ENCODE measurements around the gene WWOX. TPM values are rescaled to one million over a fixed set of nuclear protein-coding genes. Genes with fewer than 3 reads are reported as not detected.

The WWOX gene
- total and polyA plus RNA-seq, 4 donors = 5.4 to 61.5 (median 18.4) TPM

DNA sequence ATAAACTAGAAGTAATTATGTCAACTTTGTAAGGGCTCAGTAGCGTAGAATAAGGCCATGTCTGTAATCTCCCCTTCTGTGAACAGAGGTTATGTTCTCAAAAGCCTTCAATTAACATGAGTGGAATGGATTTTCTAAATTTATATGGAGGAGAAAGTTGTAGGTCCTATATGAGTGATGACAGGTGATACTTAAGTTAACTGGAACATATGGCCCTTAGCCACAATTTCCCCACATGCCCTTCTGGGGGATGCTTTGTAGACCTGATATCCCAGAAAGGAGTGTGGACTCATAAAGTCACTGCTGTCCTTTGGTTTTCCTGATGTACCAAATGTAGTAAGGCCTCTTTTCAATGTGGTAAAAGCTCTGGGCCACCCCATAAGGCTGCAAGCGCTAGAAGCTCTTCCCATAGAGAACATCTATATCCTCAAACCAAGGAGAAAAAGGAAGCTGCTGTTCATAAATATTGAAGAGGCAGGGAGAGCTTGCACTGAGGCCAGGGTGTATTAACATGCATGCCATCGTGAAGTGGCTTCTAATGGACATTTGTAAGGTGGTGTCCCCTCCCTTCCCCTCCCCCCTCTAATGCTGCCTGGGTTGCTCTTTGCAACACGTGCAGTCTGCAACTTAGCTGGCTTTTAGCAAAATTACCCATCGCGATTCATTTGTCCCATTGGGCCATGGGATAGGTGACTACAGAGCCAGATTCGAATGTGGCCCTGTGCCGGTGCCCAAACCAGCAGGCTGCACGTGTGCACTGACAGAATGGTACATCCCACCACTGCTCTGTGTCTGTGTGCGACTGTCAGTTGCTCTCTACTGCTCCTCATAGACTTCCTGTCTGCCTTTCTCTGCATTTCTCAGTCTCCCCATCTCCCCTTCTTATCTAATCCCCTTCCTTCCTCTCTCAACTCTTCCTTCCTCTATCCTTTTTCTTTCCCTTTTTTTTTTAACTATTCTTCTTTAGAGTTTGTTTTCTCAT lies 269.0 kb downstream of the WWOX start:
- H3K27me3 ChIP-seq (ENCODE audit: control insufficient read depth in 3 of 3, insufficient read depth in 3 of 3, low read length in 2 of 3) = no peaks in the 10 kb centered on the region
- WGBS, 2 donors = 76 to 80% methylated on average over 10 of the region's 10 CpGs
- H3K27ac ChIP-seq (ENCODE audit: low read depth in 1 of 2, low read length in 1 of 2) = no peak overlapping the region
- DNase-seq (no peak), ATAC-seq (ENCODE audit: insufficient read depth, low FRiP score) (no peak)
- no peak overlapping the region for H3K9ac ChIP-seq (ENCODE audit: insufficient read depth in 1 of 2, low read length in 2 of 2)
- H3K9me3 ChIP-seq (ENCODE audit: control insufficient read depth in 4 of 4, insufficient read depth in 3 of 4, low read length in 3 of 4) = no peaks in the 10 kb centered on the region
- H3K4me3 ChIP-seq = no peak overlapping the region
- TF ChIP-seq, protein P1, sequence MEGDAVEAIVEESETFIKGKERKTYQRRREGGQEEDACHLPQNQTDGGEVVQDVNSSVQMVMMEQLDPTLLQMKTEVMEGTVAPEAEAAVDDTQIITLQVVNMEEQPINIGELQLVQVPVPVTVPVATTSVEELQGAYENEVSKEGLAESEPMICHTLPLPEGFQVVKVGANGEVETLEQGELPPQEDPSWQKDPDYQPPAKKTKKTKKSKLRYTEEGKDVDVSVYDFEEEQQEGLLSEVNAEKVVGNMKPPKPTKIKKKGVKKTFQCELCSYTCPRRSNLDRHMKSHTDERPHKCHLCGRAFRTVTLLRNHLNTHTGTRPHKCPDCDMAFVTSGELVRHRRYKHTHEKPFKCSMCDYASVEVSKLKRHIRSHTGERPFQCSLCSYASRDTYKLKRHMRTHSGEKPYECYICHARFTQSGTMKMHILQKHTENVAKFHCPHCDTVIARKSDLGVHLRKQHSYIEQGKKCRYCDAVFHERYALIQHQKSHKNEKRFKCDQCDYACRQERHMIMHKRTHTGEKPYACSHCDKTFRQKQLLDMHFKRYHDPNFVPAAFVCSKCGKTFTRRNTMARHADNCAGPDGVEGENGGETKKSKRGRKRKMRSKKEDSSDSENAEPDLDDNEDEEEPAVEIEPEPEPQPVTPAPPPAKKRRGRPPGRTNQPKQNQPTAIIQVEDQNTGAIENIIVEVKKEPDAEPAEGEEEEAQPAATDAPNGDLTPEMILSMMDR (IDR thresholded peaks at IDR 0.05; ENCODE audit: control extremely low read depth, extremely low read depth) = no peak
- H3K4me1 ChIP-seq (ENCODE audit: control insufficient read depth in 5 of 5, insufficient read depth in 5 of 5, low read length in 5 of 5) = peaks cover 0 to 16% (median 7%) of the 10 kb centered on the region in 5 donors
- no peaks in the 10 kb centered on the region for H3K36me3 ChIP-seq (ENCODE audit: control insufficient read depth in 4 of 4, insufficient read depth in 4 of 4, low read length in 4 of 4)

DNA sequence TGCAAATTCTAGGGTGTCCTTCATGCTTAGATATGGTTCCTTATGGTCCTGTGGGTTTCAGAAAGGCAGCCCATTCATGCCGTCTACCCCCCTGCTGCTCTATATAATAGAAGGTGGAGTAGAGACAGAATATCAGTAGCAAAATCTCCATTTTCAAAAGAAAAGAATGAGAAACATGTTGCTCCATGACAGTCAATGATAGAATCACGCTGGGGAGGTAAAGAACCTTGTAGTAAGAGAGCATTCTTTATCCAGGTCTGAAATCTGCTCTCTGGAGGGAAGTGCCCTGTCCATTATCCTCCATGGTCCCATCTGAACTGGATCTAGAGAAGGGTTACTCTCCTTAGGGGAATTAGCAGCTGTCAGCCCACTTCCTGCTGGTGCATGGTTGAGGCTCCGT lies 272.8 kb downstream of the WWOX start:
- WGBS, 2 donors = 88 to 90% methylated on average over 3 of the region's 3 CpGs
- DNase-seq (no peak), ATAC-seq (ENCODE audit: insufficient read depth, low FRiP score) (no peak)
- TF ChIP-seq, protein P1 (IDR thresholded peaks at IDR 0.05; ENCODE audit: control extremely low read depth, extremely low read depth) = no peak
- H3K36me3 ChIP-seq (ENCODE audit: control insufficient read depth in 4 of 4, insufficient read depth in 4 of 4, low read length in 4 of 4) = no peaks in the 10 kb centered on the region
- peaks cover 0 to 16% (median 9%) of the 10 kb centered on the region in 5 donors for H3K4me1 ChIP-seq (ENCODE audit: control insufficient read depth in 5 of 5, insufficient read depth in 5 of 5, low read length in 5 of 5)
- no peak overlapping the region for H3K27ac ChIP-seq (ENCODE audit: low read depth in 1 of 2, low read length in 1 of 2)
- H3K9me3 ChIP-seq (ENCODE audit: control insufficient read depth in 4 of 4, insufficient read depth in 3 of 4, low read length in 3 of 4) = no peaks in the 10 kb centered on the region
- no peak overlapping the region for H3K4me3 ChIP-seq
- no peak overlapping the region for H3K9ac ChIP-seq (ENCODE audit: insufficient read depth in 1 of 2, low read length in 2 of 2)
- H3K27me3 ChIP-seq (ENCODE audit: control insufficient read depth in 3 of 3, insufficient read depth in 3 of 3, low read length in 2 of 3) = no peaks in the 10 kb centered on the region

DNA sequence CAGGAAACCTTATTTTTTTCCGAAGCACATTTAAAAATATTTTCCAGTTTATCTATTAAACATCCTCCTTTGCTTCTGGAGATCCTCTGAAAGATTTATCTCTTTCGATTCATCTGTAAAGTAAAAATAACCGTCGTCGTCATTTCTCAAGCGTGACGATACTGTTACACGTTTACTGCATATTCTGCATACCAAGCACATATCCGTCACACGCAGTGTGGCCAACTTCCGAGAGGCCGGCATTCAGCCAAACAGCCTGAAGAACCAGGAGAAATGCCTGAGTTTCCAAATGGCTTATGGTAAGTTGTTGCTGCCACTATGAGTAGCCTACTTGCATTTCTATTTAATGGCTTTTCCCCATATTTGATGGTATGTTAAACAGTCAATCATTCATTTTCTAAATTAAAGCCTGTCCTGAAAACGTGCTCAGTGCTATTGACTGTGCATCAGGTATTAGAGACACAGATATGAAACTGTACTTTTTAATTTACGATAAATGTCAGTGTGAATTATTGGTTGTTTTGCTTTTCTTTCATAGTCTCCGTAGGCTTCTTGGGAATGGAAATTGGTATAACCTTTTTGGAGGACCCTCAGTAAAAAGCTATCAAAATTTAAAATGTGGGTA lies 275.7 kb downstream of the WWOX start:
- H3K4me3 ChIP-seq = no peak overlapping the region
- H3K27ac ChIP-seq (ENCODE audit: low read depth in 1 of 2, low read length in 1 of 2) = no peak overlapping the region
- ATAC-seq (ENCODE audit: insufficient read depth, low FRiP score) = no peak
- H3K36me3 ChIP-seq (ENCODE audit: control insufficient read depth in 4 of 4, insufficient read depth in 4 of 4, low read length in 4 of 4) = no peaks in the 10 kb centered on the region
- H3K27me3 ChIP-seq (ENCODE audit: control insufficient read depth in 3 of 3, insufficient read depth in 3 of 3, low read length in 2 of 3) = no peaks in the 10 kb centered on the region
- no peak overlapping the region for H3K9ac ChIP-seq (ENCODE audit: insufficient read depth in 1 of 2, low read length in 2 of 2)
- no peaks in the 10 kb centered on the region for H3K9me3 ChIP-seq (ENCODE audit: control insufficient read depth in 4 of 4, insufficient read depth in 3 of 4, low read length in 3 of 4)
- H3K4me1 ChIP-seq (ENCODE audit: control insufficient read depth in 5 of 5, insufficient read depth in 5 of 5, low read length in 5 of 5) = peaks cover 0 to 26% (median 2%) of the 10 kb centered on the region in 5 donors
- TF ChIP-seq, protein P1 (IDR thresholded peaks at IDR 0.05; ENCODE audit: control extremely low read depth, extremely low read depth) = no peak
- DNase-seq = no peak
- WGBS, 2 donors = 92 to 93% methylated on average over 15 of the region's 15 CpGs
